ENCODE measurements around the gene ZFHX2.
A peak's percentile ranks its signal among the peaks of the same experiment; 100 is the strongest.

The ZFHX2 gene

GRCh38 chr14:23518709-23519108 is 32.9 kb downstream of the ZFHX2 start:
- no peak for DNase-seq (ENCODE audit: low read depth)

- DNase-seq (ENCODE audit: low read depth), result no peak
Measured at GRCh38 chr14:23517650-23518326, 33.8 kb downstream of the ZFHX2 start.

GRCh38 chr14:23514644-23514957 is 37.0 kb downstream of the ZFHX2 start:
- DNase-seq (ENCODE audit: low read depth), result no peak

- no peak for DNase-seq (ENCODE audit: low read depth)
Measured at GRCh38 chr14:23513818-23514643, 37.5 kb downstream of the ZFHX2 start.

- DNase-seq (ENCODE audit: low read depth), result no peak
Measured at GRCh38 chr14:23513005-23513817, 38.4 kb downstream of the ZFHX2 start.

GRCh38 chr14:23512156-23512555 is 39.4 kb downstream of the ZFHX2 start:
- DNase-seq (ENCODE audit: low read depth), result no peak

GRCh38 chr14:23494223-23494622 is 57.3 kb downstream of the ZFHX2 start:
- peak; percentile 80 for DNase-seq (ENCODE audit: low read depth)

GRCh38 chr14:23492618-23493272 is 58.8 kb downstream of the ZFHX2 start:
- peak; percentile 72 for DNase-seq (ENCODE audit: low read depth)

- no peak for DNase-seq (ENCODE audit: low read depth)
Measured at GRCh38 chr14:23487216-23487615, 64.3 kb downstream of the ZFHX2 start.

GRCh38 chr14:23486036-23486435 is 65.5 kb downstream of the ZFHX2 start:
- no peak for DNase-seq (ENCODE audit: low read depth)

- no peak for DNase-seq (ENCODE audit: low read depth)
Measured at GRCh38 chr14:23485326-23485725, 66.2 kb downstream of the ZFHX2 start.

- peak; percentile 38 for DNase-seq (ENCODE audit: low read depth)
Measured at GRCh38 chr14:23483236-23483854, 68.2 kb downstream of the ZFHX2 start.

- DNase-seq (ENCODE audit: low read depth), result no peak
Measured at GRCh38 chr14:23482823-23483148, 68.8 kb downstream of the ZFHX2 start.

GRCh38 chr14:23481979-23482822 is 69.4 kb downstream of the ZFHX2 start:
- DNase-seq (ENCODE audit: low read depth), result no peak

- DNase-seq (ENCODE audit: low read depth), result peak; percentile 15
Measured at GRCh38 chr14:23481362-23481970, 70.1 kb downstream of the ZFHX2 start.

- peak; percentile 70 for DNase-seq (ENCODE audit: low read depth)
Measured at GRCh38 chr14:23478109-23478759, 73.3 kb downstream of the ZFHX2 start.

GRCh38 chr14:23470947-23471346 is 80.6 kb downstream of the ZFHX2 start:
- DNase-seq (ENCODE audit: low read depth), result no peak
